Activated T-cell treated with anti-CD3 and anti-CD28 coated beads for 24 hours (primary cell): ENCODE measurements around the gene KLHL10.

Source experiments
- DNase-seq: peaks from one replicate; pipeline ENCODE4 v3.0.0-alpha.2; 2020; ENCODE audit warnings: low read depth

KLHL10 gene

GRCh38 chr17:41895617-41896016 is 58.0 kb downstream of the KLHL10 start:
- no peak for DNase-seq

DNA sequence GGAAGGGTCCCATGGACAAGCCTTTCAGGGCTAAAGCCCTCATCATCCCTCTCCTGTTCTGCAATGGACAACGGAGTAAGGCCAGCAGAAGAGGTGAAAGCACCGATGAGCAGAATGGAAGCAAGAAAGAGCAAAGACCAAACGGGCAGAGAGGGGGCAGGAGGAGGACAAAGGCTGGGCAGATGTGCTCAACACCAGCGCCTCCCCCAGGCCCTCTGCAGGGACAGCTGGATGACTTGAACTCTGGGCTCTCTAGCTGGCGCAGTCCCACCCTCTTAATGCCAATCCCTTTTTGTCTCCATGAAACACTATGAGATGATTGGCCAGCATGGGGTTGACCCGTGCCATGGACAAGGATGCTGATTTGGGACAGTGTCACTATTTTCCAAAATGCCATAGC is 59.1 kb downstream of the KLHL10 start:
- DNase-seq = no peak
